Measurements from ENCODE around the gene TFAP2E. TPM values are rescaled to one million over a fixed set of nuclear protein-coding genes. Genes with fewer than 3 reads are reported as not detected.

The TFAP2E gene
- total and polyA plus RNA-seq, 3 experiments from 2014 or later: 0.41 to 1.0 (median 0.69) TPM

DNA sequence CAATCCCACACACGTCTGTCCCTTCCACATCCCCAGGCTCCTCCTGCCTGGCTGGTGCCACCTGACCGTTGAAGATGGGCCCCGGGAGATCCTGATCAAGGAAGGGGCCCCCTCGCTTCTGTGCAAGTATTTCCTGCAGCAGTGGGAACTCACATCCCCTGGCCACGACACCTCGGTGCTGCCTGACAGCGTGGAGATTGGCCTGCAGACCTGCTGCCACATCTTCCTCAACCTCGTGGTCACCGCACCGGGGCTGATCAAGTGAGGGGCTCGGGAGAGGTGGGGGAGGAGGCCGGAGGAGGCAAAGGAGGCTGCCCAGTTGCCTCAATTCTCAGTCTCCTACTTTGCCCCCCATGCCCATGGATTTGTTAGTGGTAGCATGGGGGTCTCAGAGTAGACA, 9.9 kb upstream of the TFAP2E start:
- CTCF ChIA-PET: interaction anchor here (1.4 to 2.4 kb wide), 3 partner anchors 8 to 164 kb away, joined by 4 to 18 read pairs (median 5); no protein-coding TSS in a partner anchor
- DNase-seq: no peak
- POLR2A ChIA-PET: no interaction called here

DNA sequence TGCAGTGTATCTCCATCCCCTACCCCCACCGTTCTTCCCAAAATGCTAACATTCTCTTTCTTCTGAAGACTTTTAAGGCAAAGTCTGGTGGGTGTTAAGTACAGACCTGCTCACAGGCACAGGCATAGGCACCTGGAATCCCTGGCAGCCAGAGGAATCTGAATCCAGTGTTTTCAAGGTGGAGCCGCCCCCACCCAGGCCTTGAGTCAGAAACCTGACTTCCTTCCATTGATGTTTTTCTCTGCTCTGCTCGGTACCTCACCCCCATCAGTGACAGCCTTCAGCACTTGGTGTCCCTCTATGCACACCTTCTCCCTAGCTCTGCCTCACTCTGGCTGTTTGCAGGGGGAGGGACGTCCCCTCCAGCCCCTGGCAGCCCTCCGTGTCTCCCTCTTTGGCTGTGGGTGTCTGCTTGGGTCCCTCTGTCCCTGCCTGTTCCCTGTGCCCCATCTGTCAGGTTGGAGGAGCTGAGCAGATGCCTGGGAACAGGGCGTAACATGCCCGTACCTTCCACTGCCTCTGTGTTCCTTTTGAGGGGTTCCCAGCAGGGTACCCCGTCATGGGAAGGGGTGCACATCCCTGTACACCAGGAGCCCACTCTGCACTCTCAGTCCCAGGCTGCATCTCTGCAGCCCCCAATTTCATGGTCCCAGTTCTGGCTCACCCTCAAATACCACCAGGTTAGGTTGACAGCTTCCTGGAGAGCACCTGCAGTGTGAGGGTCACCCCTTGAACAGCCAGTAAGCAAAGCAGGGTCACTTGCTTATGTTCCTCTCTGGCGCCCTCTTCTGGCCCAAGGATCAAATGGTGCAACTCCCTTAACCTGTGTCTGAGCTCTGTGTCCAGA, 8.9 kb upstream of the TFAP2E start:
- Mint-ChIP-seq H3K27ac (peak overlapping the region in 7 of 8 donors; percentile 16 to 82 (median 58)), H3K9me3 (no peaks in the 10 kb centered on the region), H3K4me1 (peaks cover 17 to 43% (median 34%) of the 10 kb centered on the region in 3 donors), H3K36me3 (peaks cover 0 to 47% (median 5%) of the 10 kb centered on the region in 3 donors), H3K27me3 (no peaks in the 10 kb centered on the region), H3K4me3 (peak overlapping the region in 1 of 7 donors; percentile 29)
- Histone ChIP-seq H3K27ac (ENCODE audit: low read depth, low read length) (no peak overlapping the region), H3K36me3 (ENCODE audit: insufficient read depth, low read length) (no peaks in the 10 kb centered on the region), H3K4me1 (ENCODE audit: insufficient read depth, low read length) (peaks cover 2% of the 10 kb centered on the region), H3K9me3 (ENCODE audit: low read length) (no peaks in the 10 kb centered on the region), H3K27me3 (ENCODE audit: insufficient read depth, low read length, poor library complexity, severe bottlenecking) (no peaks in the 10 kb centered on the region), H3K4me3 (ENCODE audit: low read length) (no peak overlapping the region)
- peak; percentile 58 to 84 (median 70) for DNase-seq
- CTCF ChIA-PET: interaction anchor here (0.7 to 4.1 kb wide), 27 partner anchors 8 to 218 kb away, joined by 3 to 110 read pairs (median 5); partner anchors contain the start of gene CLSPN
- POLR2A ChIA-PET: interaction anchor here (1.1 kb wide), 1 partner anchor 113 kb away, joined by 7 read pairs; no protein-coding TSS in a partner anchor

More for the DNA sequence above, 9.9 kb upstream of the TFAP2E start:
- H3K27ac ChIP-seq (ENCODE audit: low read depth, low read length): no peak overlapping the region
- Mint-ChIP-seq H3K4me1 (peaks cover 21 to 48% (median 36%) of the 10 kb centered on the region in 3 donors), H3K27me3 (no peaks in the 10 kb centered on the region), H3K4me3 (no peak overlapping the region), H3K9me3 (no peaks in the 10 kb centered on the region), H3K36me3 (peaks cover 0 to 48% (median 5%) of the 10 kb centered on the region in 3 donors), H3K27ac (peak overlapping the region in 3 of 8 donors; percentile 36 to 88 (median 38))
- no peaks in the 10 kb centered on the region for H3K27me3 ChIP-seq (ENCODE audit: insufficient read depth, low read length, poor library complexity, severe bottlenecking)
- H3K4me1 ChIP-seq (ENCODE audit: insufficient read depth, low read length): peaks cover 10% of the 10 kb centered on the region
- no peaks in the 10 kb centered on the region for H3K36me3 ChIP-seq (ENCODE audit: insufficient read depth, low read length)
- H3K9me3 ChIP-seq (ENCODE audit: low read length): no peaks in the 10 kb centered on the region
- H3K4me3 ChIP-seq (ENCODE audit: low read length): no peak overlapping the region

DNA sequence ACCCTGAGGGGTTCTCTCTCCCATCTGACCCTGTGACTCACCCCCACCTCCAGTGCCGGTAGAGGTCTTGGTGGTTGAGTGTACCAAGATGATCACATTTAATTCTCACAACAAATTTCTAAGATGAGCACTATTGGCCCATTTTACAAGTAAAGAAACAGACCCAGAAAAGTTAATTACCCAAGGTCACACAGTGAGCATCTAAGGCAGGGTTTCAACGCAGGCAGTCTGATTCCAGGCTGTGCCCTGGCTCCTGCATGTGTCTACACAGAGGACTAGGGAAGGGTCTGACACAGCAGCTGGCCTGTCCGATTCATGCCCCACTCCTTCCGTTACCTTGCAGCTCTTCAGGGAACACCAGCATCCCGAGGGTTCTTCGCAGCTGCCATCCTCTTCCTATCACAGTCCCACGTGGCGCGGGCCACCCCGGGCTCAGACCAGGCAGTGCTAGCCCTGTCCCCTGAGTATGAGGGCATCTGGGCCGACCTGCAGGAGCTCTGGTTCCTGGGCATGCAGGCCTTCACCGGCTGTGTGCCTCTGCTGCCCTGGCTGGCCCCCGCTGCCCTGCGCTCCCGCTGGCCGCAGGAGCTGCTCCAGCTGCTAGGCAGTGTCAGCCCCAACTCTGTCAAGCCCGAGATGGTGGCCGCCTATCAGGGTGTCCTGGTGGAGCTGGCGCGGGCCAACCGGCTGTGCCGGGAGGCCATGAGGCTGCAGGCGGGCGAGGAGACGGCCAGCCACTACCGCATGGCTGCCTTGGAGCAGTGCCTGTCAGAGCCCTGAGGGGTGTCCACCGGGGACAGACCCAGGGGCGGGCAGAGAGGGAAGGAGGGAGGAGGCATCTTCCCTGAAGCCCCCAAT, 8.0 kb upstream of the TFAP2E start:
- Mint-ChIP-seq H3K4me1 (peaks cover 15 to 35% (median 25%) of the 10 kb centered on the region in 3 donors), H3K4me3 (no peak overlapping the region), H3K27ac (peak overlapping the region in 6 of 8 donors; percentile 16 to 82 (median 68)), H3K27me3 (no peaks in the 10 kb centered on the region), H3K36me3 (peaks cover 0 to 43% (median 5%) of the 10 kb centered on the region in 3 donors), H3K9me3 (no peaks in the 10 kb centered on the region)
- Histone ChIP-seq H3K4me1 (ENCODE audit: insufficient read depth, low read length) (peaks cover 3% of the 10 kb centered on the region), H3K36me3 (ENCODE audit: insufficient read depth, low read length) (no peaks in the 10 kb centered on the region), H3K27ac (ENCODE audit: low read depth, low read length) (no peak overlapping the region), H3K27me3 (ENCODE audit: insufficient read depth, low read length, poor library complexity, severe bottlenecking) (no peaks in the 10 kb centered on the region), H3K9me3 (ENCODE audit: low read length) (no peaks in the 10 kb centered on the region), H3K4me3 (ENCODE audit: low read length) (no peak overlapping the region)
- ChIA-PET CTCF (interaction anchor here (0.7 to 4.1 kb wide), 27 partner anchors 9 to 217 kb away, joined by 3 to 110 read pairs (median 5); partner anchors contain the start of gene CLSPN), POLR2A (interaction anchor here (1.1 kb wide), 1 partner anchor 114 kb away, joined by 7 read pairs; no protein-coding TSS in a partner anchor)
- no peak for DNase-seq

DNA sequence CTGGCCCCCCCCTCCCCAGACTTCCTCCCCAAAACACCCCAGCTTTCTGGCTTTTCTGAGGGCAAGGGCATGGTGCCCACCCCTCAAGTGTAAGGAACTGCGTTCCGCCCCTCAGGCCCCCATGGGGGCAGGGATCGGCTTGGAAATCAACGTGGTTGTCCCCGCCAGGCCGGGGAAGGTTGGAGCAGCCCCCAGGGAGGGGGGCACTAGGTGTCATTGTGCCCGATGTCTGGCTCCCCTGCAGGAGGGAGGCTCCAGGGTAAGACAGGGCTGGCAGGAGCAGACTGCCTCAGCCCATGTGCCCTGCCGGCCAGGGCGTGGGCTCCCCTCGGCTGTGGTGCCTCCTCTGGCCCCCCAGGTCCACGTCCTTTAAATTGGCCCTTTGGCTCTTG, 7.4 kb upstream of the TFAP2E start:
- no peaks in the 10 kb centered on the region for H3K27me3 Mint-ChIP-seq
- no peak for DNase-seq
- no peak overlapping the region for H3K27ac ChIP-seq (ENCODE audit: low read depth, low read length)
- H3K4me3 Mint-ChIP-seq: no peak overlapping the region
- no peaks in the 10 kb centered on the region for H3K9me3 Mint-ChIP-seq
- no peak overlapping the region for H3K4me3 ChIP-seq (ENCODE audit: low read length)
- peaks cover 0 to 43% (median 5%) of the 10 kb centered on the region in 3 donors for H3K36me3 Mint-ChIP-seq
- ChIA-PET CTCF (interaction anchor here (1.2 to 4.1 kb wide), 14 partner anchors 12 to 209 kb away, joined by 3 to 110 read pairs (median 5); partner anchors contain the start of gene CLSPN), POLR2A (no interaction called here)
- no peaks in the 10 kb centered on the region for H3K27me3 ChIP-seq (ENCODE audit: insufficient read depth, low read length, poor library complexity, severe bottlenecking)
- peaks cover 15 to 35% (median 25%) of the 10 kb centered on the region in 3 donors for H3K4me1 Mint-ChIP-seq
- no peak overlapping the region for H3K27ac Mint-ChIP-seq
- H3K4me1 ChIP-seq (ENCODE audit: insufficient read depth, low read length): peaks cover 3% of the 10 kb centered on the region
- no peaks in the 10 kb centered on the region for H3K36me3 ChIP-seq (ENCODE audit: insufficient read depth, low read length)
- H3K9me3 ChIP-seq (ENCODE audit: low read length): no peaks in the 10 kb centered on the region

DNA sequence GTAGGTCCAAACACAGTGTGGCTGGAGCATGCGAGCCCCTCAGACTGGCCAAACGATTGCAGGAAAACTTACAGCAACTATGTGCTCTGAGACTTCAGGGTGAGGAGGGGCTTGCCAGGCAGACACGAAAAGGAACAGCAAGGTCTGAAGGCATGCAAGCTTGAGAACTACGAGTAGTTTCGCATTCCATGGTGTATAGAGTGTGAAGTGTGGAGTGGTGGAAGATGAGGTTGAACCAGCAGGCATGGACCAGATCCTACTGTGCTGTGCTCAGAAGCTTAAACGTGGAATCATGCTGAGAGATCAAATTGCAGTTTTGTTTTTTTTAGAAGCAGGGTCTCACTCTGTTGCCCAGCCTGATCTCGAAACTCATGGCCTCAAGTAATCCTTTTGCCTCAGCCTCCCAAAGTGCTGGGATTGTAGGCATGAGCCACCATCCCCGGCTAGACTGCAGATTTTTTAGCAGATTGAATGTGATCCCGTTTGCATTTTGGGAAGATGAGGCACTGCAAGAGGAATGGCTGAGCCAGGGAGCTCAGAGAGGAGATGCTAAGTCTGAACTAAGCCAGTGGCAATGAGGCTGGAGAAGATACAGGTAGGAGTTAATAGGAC, 5.1 kb upstream of the TFAP2E start:
- Histone ChIP-seq H3K27ac (ENCODE audit: low read depth, low read length) (no peak overlapping the region), H3K4me1 (ENCODE audit: insufficient read depth, low read length) (peaks cover 3% of the 10 kb centered on the region), H3K27me3 (ENCODE audit: insufficient read depth, low read length, poor library complexity, severe bottlenecking) (no peaks in the 10 kb centered on the region), H3K4me3 (ENCODE audit: low read length) (no peak overlapping the region), H3K9me3 (ENCODE audit: low read length) (no peaks in the 10 kb centered on the region), H3K36me3 (ENCODE audit: insufficient read depth, low read length) (no peaks in the 10 kb centered on the region)
- H3K4me1 Mint-ChIP-seq: peaks cover 10 to 23% (median 16%) of the 10 kb centered on the region in 3 donors
- no peak overlapping the region for H3K4me3 Mint-ChIP-seq
- peaks cover 0 to 24% (median 5%) of the 10 kb centered on the region in 3 donors for H3K36me3 Mint-ChIP-seq
- ChIA-PET POLR2A (interaction anchor here (1.2 to 1.4 kb wide), 2 partner anchors 10 to 147 kb away, joined by 3 to 4 read pairs; no protein-coding TSS in a partner anchor), CTCF (interaction anchor here (0.8 to 4.1 kb wide), 25 partner anchors 9 to 212 kb away, joined by 3 to 110 read pairs (median 4); partner anchors contain the start of genes CLSPN, KIAA0319L and NCDN)
- peak in 1 of 5 donors; percentile 7 for DNase-seq
- H3K9me3 Mint-ChIP-seq: no peaks in the 10 kb centered on the region
- H3K27me3 Mint-ChIP-seq: no peaks in the 10 kb centered on the region
- no peak overlapping the region for H3K27ac Mint-ChIP-seq

DNA sequence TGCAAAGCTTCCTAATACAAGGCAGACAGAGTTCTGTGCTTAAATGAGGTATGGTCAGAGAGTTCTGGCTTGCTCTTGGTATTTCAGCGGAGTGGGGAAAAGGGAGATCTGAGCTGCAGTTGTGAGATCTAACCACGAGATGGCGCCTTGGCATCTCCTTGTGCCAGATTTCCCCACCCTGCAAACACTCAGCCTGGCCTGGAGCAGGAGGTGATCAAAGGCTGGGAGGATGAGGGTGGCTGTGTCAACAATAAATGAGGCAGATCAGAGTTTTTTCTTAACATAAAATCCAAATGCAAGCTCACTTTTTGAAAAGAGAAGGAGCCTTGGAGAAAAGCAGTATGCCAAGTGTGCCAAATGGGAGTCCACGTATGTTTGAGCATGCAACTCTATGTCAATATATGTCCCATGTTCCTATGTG, 4.1 kb upstream of the TFAP2E start:
- no peak overlapping the region for H3K4me3 ChIP-seq (ENCODE audit: low read length)
- ChIA-PET CTCF (interaction anchor here (0.8 to 2.2 kb wide), 29 partner anchors 9 to 211 kb away, joined by 3 to 35 read pairs (median 4); partner anchors contain the start of genes CLSPN, KIAA0319L and NCDN), POLR2A (interaction anchor here (1.2 to 1.4 kb wide), 2 partner anchors 9 to 146 kb away, joined by 3 to 4 read pairs; no protein-coding TSS in a partner anchor)
- DNase-seq: peak; percentile 44 to 75 (median 54)
- peaks cover 3% of the 10 kb centered on the region for H3K4me1 ChIP-seq (ENCODE audit: insufficient read depth, low read length)
- Mint-ChIP-seq H3K4me3 (no peak overlapping the region), H3K27me3 (no peaks in the 10 kb centered on the region), H3K9me3 (no peaks in the 10 kb centered on the region), H3K27ac (peak overlapping the region in 2 of 8 donors; percentile 21 to 40), H3K36me3 (peaks cover 0 to 19% (median 5%) of the 10 kb centered on the region in 3 donors), H3K4me1 (peaks cover 10 to 19% (median 16%) of the 10 kb centered on the region in 3 donors)
- no peaks in the 10 kb centered on the region for H3K27me3 ChIP-seq (ENCODE audit: insufficient read depth, low read length, poor library complexity, severe bottlenecking)
- H3K27ac ChIP-seq (ENCODE audit: low read depth, low read length): no peak overlapping the region
- H3K9me3 ChIP-seq (ENCODE audit: low read length): no peaks in the 10 kb centered on the region
- no peaks in the 10 kb centered on the region for H3K36me3 ChIP-seq (ENCODE audit: insufficient read depth, low read length)

DNA sequence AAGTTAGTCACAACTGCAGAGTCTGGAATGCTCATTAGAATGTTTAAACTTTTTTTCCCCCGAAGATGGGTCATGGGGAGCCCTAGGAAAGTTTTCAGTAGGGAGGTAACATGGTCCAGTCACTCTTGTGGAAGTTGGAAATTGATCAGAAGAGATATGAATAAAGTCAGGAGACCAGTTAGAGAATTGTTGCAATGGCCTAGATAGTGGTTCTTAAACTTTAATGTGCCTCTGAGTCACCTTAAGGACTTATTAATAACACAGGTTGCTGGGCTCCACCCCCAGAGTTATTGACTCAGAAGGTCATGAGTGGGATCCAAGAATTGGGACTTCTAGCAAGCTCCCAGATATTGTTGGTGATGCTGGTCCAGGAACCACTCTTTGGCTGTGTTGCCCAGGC, 3.2 kb upstream of the TFAP2E start:
- no peak overlapping the region for H3K4me3 ChIP-seq (ENCODE audit: low read length)
- ChIA-PET POLR2A (no interaction called here), CTCF (interaction anchor here (1.9 to 2.3 kb wide), 2 partner anchors 118 to 119 kb away, joined by 4 to 9 read pairs; no protein-coding TSS in a partner anchor)
- H3K27me3 Mint-ChIP-seq: no peaks in the 10 kb centered on the region
- H3K9me3 ChIP-seq (ENCODE audit: low read length): no peaks in the 10 kb centered on the region
- H3K9me3 Mint-ChIP-seq: no peaks in the 10 kb centered on the region
- peaks cover 3% of the 10 kb centered on the region for H3K4me1 ChIP-seq (ENCODE audit: insufficient read depth, low read length)
- H3K36me3 Mint-ChIP-seq: peaks cover 0 to 10% (median 1%) of the 10 kb centered on the region in 3 donors
- peak overlapping the region in 2 of 8 donors; percentile 4 to 39 for H3K27ac Mint-ChIP-seq
- H3K36me3 ChIP-seq (ENCODE audit: insufficient read depth, low read length): no peaks in the 10 kb centered on the region
- H3K4me1 Mint-ChIP-seq: peaks cover 3 to 11% (median 8%) of the 10 kb centered on the region in 3 donors
- no peak for DNase-seq
- H3K4me3 Mint-ChIP-seq: no peak overlapping the region
- no peaks in the 10 kb centered on the region for H3K27me3 ChIP-seq (ENCODE audit: insufficient read depth, low read length, poor library complexity, severe bottlenecking)
- H3K27ac ChIP-seq (ENCODE audit: low read depth, low read length): no peak overlapping the region
